Measurements from ENCODE around the gene HMCN1.

Gene HMCN1

GRCh38 chr1:185895208-185895900 is 161.2 kb downstream of the HMCN1 start:
- FAIRE-seq: no peak
- no peak for DNase-seq (ENCODE audit: low spot score)

GRCh38 chr1:185896863-185897262 is 162.7 kb downstream of the HMCN1 start:
- DNase-seq (ENCODE audit: low spot score) (no peak), FAIRE-seq (no peak)

- no peak for FAIRE-seq
- no peak for DNase-seq (ENCODE audit: low spot score)
These were observed 172.0 kb downstream of the HMCN1 start for GRCh38 chr1:185906186-185906585.

- FAIRE-seq: no peak
- no peak for DNase-seq (ENCODE audit: low spot score)
These were observed 173.1 kb downstream of the HMCN1 start for GRCh38 chr1:185907246-185907645.

- DNase-seq (ENCODE audit: low spot score) (no peak), FAIRE-seq (no peak)
These were observed 177.8 kb downstream of the HMCN1 start for GRCh38 chr1:185911978-185912377.

- DNase-seq (ENCODE audit: low spot score) (no peak), FAIRE-seq (no peak)
These were observed 178.3 kb downstream of the HMCN1 start for GRCh38 chr1:185912504-185912903.

- FAIRE-seq (no peak), DNase-seq (ENCODE audit: low spot score) (no peak)
These were observed 179.9 kb downstream of the HMCN1 start for GRCh38 chr1:185914089-185914488.

GRCh38 chr1:185916861-185917260 is 182.7 kb downstream of the HMCN1 start:
- DNase-seq (ENCODE audit: low spot score) (no peak), FAIRE-seq (no peak)

- peak; percentile 41 for DNase-seq (ENCODE audit: low spot score)
- FAIRE-seq: no peak
These were observed 183.5 kb downstream of the HMCN1 start for GRCh38 chr1:185917646-185918045.

- no peak for FAIRE-seq
- DNase-seq (ENCODE audit: low spot score): no peak
These were observed 186.4 kb downstream of the HMCN1 start for GRCh38 chr1:185920602-185921001.

- FAIRE-seq (no peak), DNase-seq (ENCODE audit: low spot score) (no peak)
These were observed 187.4 kb downstream of the HMCN1 start for GRCh38 chr1:185921636-185922035.

GRCh38 chr1:185926588-185926987 is 192.4 kb downstream of the HMCN1 start:
- no peak for DNase-seq (ENCODE audit: low spot score)
- FAIRE-seq: no peak

- no peak for FAIRE-seq
- DNase-seq (ENCODE audit: low spot score): no peak
These were observed 195.6 kb downstream of the HMCN1 start for GRCh38 chr1:185929776-185930175.

GRCh38 chr1:185931438-185931837 is 197.2 kb downstream of the HMCN1 start:
- no peak for DNase-seq (ENCODE audit: low spot score)
- no peak for FAIRE-seq

- no peak for FAIRE-seq
- no peak for DNase-seq (ENCODE audit: low spot score)
These were observed 199.4 kb downstream of the HMCN1 start for GRCh38 chr1:185933580-185933979.

- DNase-seq (ENCODE audit: low spot score) (no peak), FAIRE-seq (no peak)
These were observed 200.4 kb downstream of the HMCN1 start for GRCh38 chr1:185934476-185935189.

- DNase-seq (ENCODE audit: low spot score) (no peak), FAIRE-seq (no peak)
These were observed 201.2 kb downstream of the HMCN1 start for GRCh38 chr1:185935360-185935759.

- DNase-seq (ENCODE audit: low spot score) (no peak), FAIRE-seq (no peak)
These were observed 202.4 kb downstream of the HMCN1 start for GRCh38 chr1:185936641-185937040.

GRCh38 chr1:185938396-185938795 is 204.2 kb downstream of the HMCN1 start:
- DNase-seq (ENCODE audit: low spot score) (peak; percentile 6), FAIRE-seq (no peak)

- DNase-seq (ENCODE audit: low spot score) (no peak), FAIRE-seq (no peak)
These were observed 205.0 kb downstream of the HMCN1 start for GRCh38 chr1:185939142-185939541.

GRCh38 chr1:185942961-185943360 is 208.8 kb downstream of the HMCN1 start:
- FAIRE-seq: no peak
- no peak for DNase-seq (ENCODE audit: low spot score)

GRCh38 chr1:185956881-185957280 is 222.7 kb downstream of the HMCN1 start:
- FAIRE-seq: no peak

More at GRCh38 chr1:185956881-185957280, 222.7 kb downstream of the HMCN1 start:
- DNase-seq (ENCODE audit: low spot score): no peak

Measured in urothelium cell line (cell line).